CD14-positive monocyte (primary cell): ENCODE results near the gene NAT10. TPM values are rescaled to one million over a fixed set of nuclear protein-coding genes. Genes with fewer than 3 reads are reported as not detected.
A peak's percentile ranks its signal among the peaks of the same experiment; 100 is the strongest.

Source experiments
- DNase-seq, 3 donors: peaks; one replicate each; pipeline ENCODE4 v3.0.0-alpha.2; 2011 to 2022
- H2AFZ ChIP-seq: 2 replicates; pipeline ENCODE4 v1.6.0; 2012; ENCODE audit warnings: mild to moderate bottlenecking, low read depth, low read length, inconsistent platforms; ENCODE audit not compliant: insufficient read depth, poor library complexity, severe bottlenecking
- H3K27ac ChIP-seq, 2 donors: 1 replicate in 1 of 2; 2 replicates in 1 of 2; pipeline ENCODE4 v1.5.1; 2012 to 2013; ENCODE audit warnings: low read length in 2 of 2, control low read depth in 1 of 2, inconsistent platforms in 1 of 2, low read depth in 1 of 2, mild to moderate bottlenecking in 1 of 2
- H3K27me3 ChIP-seq, 2 donors: one replicate each; pipeline versions ENCODE4 v1.6.0 to v1.6.1; 2011 to 2013; ENCODE audit warnings: low read length in 2 of 2; ENCODE audit not compliant: control insufficient read depth in 2 of 2, insufficient read depth in 2 of 2
- H3K36me3 ChIP-seq, 2 donors: replicated peaks in 1 of 2; 1 replicate in 1 of 2; 2 replicates in 1 of 2; pipeline versions ENCODE4 v1.5.1 to v1.6.1; 2012 to 2013; ENCODE audit warnings: low read length in 2 of 2, control low read depth in 1 of 2, inconsistent platforms in 1 of 2, mild to moderate bottlenecking in 1 of 2; ENCODE audit not compliant: insufficient read depth in 2 of 2, control insufficient read depth in 1 of 2
- H3K4me1 ChIP-seq, 2 donors: 1 replicate in 1 of 2; 2 replicates in 1 of 2; pipeline versions ENCODE4 v1.5.1 to v1.6.1; 2012 to 2013; ENCODE audit warnings: low read length in 2 of 2, control low read depth in 1 of 2, inconsistent platforms in 1 of 2, mild to moderate bottlenecking in 1 of 2, moderate library complexity in 1 of 2; ENCODE audit not compliant: insufficient read depth in 2 of 2, control insufficient read depth in 1 of 2
- H3K4me2 ChIP-seq: replicated peaks from 2 replicates; pipeline ENCODE3; 2012; ENCODE audit warnings: low read length, moderate library complexity, mild to moderate bottlenecking; ENCODE audit not compliant: poor library complexity, severe bottlenecking; ENCODE audit errors: extremely low read depth
- H3K4me3 ChIP-seq, 3 experiments: fragments of 200-600 bp in 1 of 3; sonication (generic) in 1 of 3; replicated peaks in 1 of 3; 1 replicate in 2 of 3; 2 replicates in 1 of 3; pipeline ENCODE4 v1.5.1; 2011 to 2013; ENCODE audit warnings: low read length in 3 of 3, mild to moderate bottlenecking in 3 of 3, control low read depth in 2 of 3, low read depth in 2 of 3, inconsistent platforms in 1 of 3, moderate library complexity in 1 of 3
- H3K79me2 ChIP-seq: 2 replicates; pipeline ENCODE4 v1.6.0; 2012; ENCODE audit warnings: mild to moderate bottlenecking, control low read depth, inconsistent platforms, low read length, moderate library complexity; ENCODE audit not compliant: insufficient read depth
- H3K9ac ChIP-seq: 2 replicates; pipeline ENCODE4 v1.6.0; 2017; ENCODE audit warnings: low read length, mild to moderate bottlenecking; ENCODE audit not compliant: insufficient read depth, poor library complexity, severe bottlenecking
- H3K9me3 ChIP-seq, 2 donors: replicated peaks in 1 of 2; 1 replicate in 1 of 2; 2 replicates in 1 of 2; pipeline versions ENCODE4 v1.5.1 to v1.6.1; 2012 to 2013; ENCODE audit warnings: low read length in 2 of 2, control low read depth in 1 of 2; ENCODE audit not compliant: control insufficient read depth in 1 of 2, insufficient read depth in 1 of 2
- H4K20me1 ChIP-seq: 2 replicates; pipeline ENCODE4 v1.6.0; 2012; ENCODE audit warnings: mild to moderate bottlenecking, low read length, control low read depth, moderate library complexity; ENCODE audit not compliant: insufficient read depth
- H3K27ac Mint-ChIP-seq, 7 donors: one replicate each; pipeline ENCODE4 v1.8.0; 2020; ENCODE audit warnings: mild to moderate bottlenecking in 7 of 7, mixed read lengths in 7 of 7, moderate library complexity in 6 of 7, inconsistent platforms in 2 of 7
- H3K27me3 Mint-ChIP-seq, 3 donors: one replicate each; pipeline ENCODE4 v1.8.0; 2021 to 2022; ENCODE audit warnings: low read depth in 3 of 3, mild to moderate bottlenecking in 3 of 3, mixed read lengths in 3 of 3, moderate library complexity in 3 of 3, inconsistent platforms in 1 of 3
- H3K36me3 Mint-ChIP-seq, 2 donors: one replicate each; pipeline ENCODE4 v1.8.0; 2020; ENCODE audit warnings: mixed read lengths in 2 of 2, inconsistent platforms in 1 of 2, mild to moderate bottlenecking in 1 of 2
- H3K4me1 Mint-ChIP-seq: one replicate; pipeline ENCODE4 v1.8.0; 2020; ENCODE audit warnings: mild to moderate bottlenecking, mixed read lengths
- H3K4me3 Mint-ChIP-seq, 2 donors: one replicate each; pipeline ENCODE4 v1.8.0; 2020; ENCODE audit warnings: mild to moderate bottlenecking in 2 of 2, mixed read lengths in 2 of 2, moderate library complexity in 1 of 2
- H3K9me3 Mint-ChIP-seq, 7 donors: one replicate each; pipeline ENCODE4 v1.8.0; 2020 to 2022; ENCODE audit warnings: mixed read lengths in 7 of 7, mild to moderate bottlenecking in 6 of 7, moderate library complexity in 6 of 7, inconsistent platforms in 2 of 7
- CTCF ChIP-seq: fragments of 200-600 bp; IDR thresholded peaks from one replicate; pipeline ENCODE4 v1.8.0; 2022; ENCODE audit warnings: antibody characterized with exemption, mild to moderate bottlenecking
- WGBS: methylation state at CpG from one replicate; pipeline ENCODE4 v1.1.5; 2013; ENCODE audit warnings: missing lambda C conversion rate; ENCODE audit not compliant: insufficient coverage; 5-methylcytosine and 5-hydroxymethylcytosine counted together
- intact Hi-C, 2 donors: fragments of 100-400 bp; cut with micrococcal nuclease; formaldehyde crosslinking; loops; one replicate each; pipeline versions ENCODE4 v1.15.0 to v1.15.1; 2023
- polyA plus RNA-seq, 3 donors: library from polyadenylated mRNA; depleted of rRNA in 1 of 3; unstranded in 2 of 3; stranded (reverse) in 1 of 3; fragments of 300-500 nt in 2 of 3; fragments of >200 nt in 1 of 3; fragmentation: Illumina TruSeq in 2 of 3; gene quantifications; 1 replicate in 2 of 3; 2 replicates in 1 of 3; pipeline ENCODE4 v1.2.3, GENCODE V29; 2012 to 2021

NAT10 gene
- polyA plus RNA-seq, 3 donors, result 10.1 to 13.3 (median 13.1) TPM

GRCh38 chr11:34080609-34081008, 24.8 kb upstream of the NAT10 start:
- Histone ChIP-seq H3K9ac (no peak overlapping the region), H3K27ac (no peak overlapping the region), H3K9me3 (no peaks in the 10 kb centered on the region), H3K79me2 (peaks cover 60% of the 10 kb centered on the region), H3K4me1 (no peaks in the 10 kb centered on the region), H4K20me1 (peaks cover 68% of the 10 kb centered on the region), H3K4me2 (no peak overlapping the region), H3K27me3 (no peaks in the 10 kb centered on the region), H3K36me3 (peaks cover 97 to 100% of the 10 kb centered on the region in 2 donors), H3K4me3 (no peak overlapping the region), H2AFZ (no peak overlapping the region)
- WGBS, result 100% methylated on average over 1 of the region's 4 CpGs
- no peak for DNase-seq
- H3K36me3 Mint-ChIP-seq, result peaks cover 76 to 94% of the 10 kb centered on the region in 2 donors
- no peak overlapping the region for H3K4me3 Mint-ChIP-seq
- H3K4me1 Mint-ChIP-seq, result no peaks in the 10 kb centered on the region
- no peak for TF ChIP-seq CTCF
- intact Hi-C loops, result no loop called here
- no peaks in the 10 kb centered on the region for H3K9me3 Mint-ChIP-seq
- peaks cover 0 to 1% (median 0%) of the 10 kb centered on the region in 3 donors for H3K27me3 Mint-ChIP-seq
- H3K27ac Mint-ChIP-seq, result peak overlapping the region in 1 of 7 donors; percentile 37

- TF ChIP-seq CTCF, result no peak
These were observed 20.8 kb upstream of the NAT10 start for GRCh38 chr11:34084637-34085036.

More at GRCh38 chr11:34084637-34085036, 20.8 kb upstream of the NAT10 start:
- no peaks in the 10 kb centered on the region for H3K27me3 ChIP-seq
- intact Hi-C loops, result no loop called here
- peaks cover 62% of the 10 kb centered on the region for H4K20me1 ChIP-seq
- 88% methylated on average over 1 of the region's 2 CpGs for WGBS
- H3K4me1 Mint-ChIP-seq, result no peaks in the 10 kb centered on the region
- peaks cover 48% of the 10 kb centered on the region for H3K79me2 ChIP-seq
- H3K9ac ChIP-seq, result no peak overlapping the region
- H3K36me3 Mint-ChIP-seq, result peaks cover 71 to 91% of the 10 kb centered on the region in 2 donors
- H2AFZ ChIP-seq, result no peak overlapping the region
- peak overlapping the region in 1 of 7 donors; percentile 48 for H3K27ac Mint-ChIP-seq
- H3K4me3 ChIP-seq, result no peak overlapping the region
- no peak overlapping the region for H3K4me2 ChIP-seq
- no peaks in the 10 kb centered on the region for H3K9me3 ChIP-seq
- H3K36me3 ChIP-seq, result peaks cover 93 to 99% of the 10 kb centered on the region in 2 donors
- no peaks in the 10 kb centered on the region for H3K4me1 ChIP-seq
- H3K4me3 Mint-ChIP-seq, result no peak overlapping the region
- no peak for DNase-seq
- H3K27ac ChIP-seq, result no peak overlapping the region
- H3K27me3 Mint-ChIP-seq, result peaks cover 0 to 1% (median 0%) of the 10 kb centered on the region in 3 donors
- H3K9me3 Mint-ChIP-seq, result no peaks in the 10 kb centered on the region
